ENCODE data around the gene ZNF205. TPM values are rescaled to one million over a fixed set of nuclear protein-coding genes. Genes with fewer than 3 reads are reported as not detected.

ZNF205 gene
- total and polyA plus RNA-seq, 9 of the 15 experiments (the other 6 are each of a cell fraction or from before 2014, with no cell fraction given): 2.4 to 11.8 (median 5.1) TPM; not detected in 2

- 0 out of 2 replicates have a peak, but pooled peaks have one; percentile 33 for TF ChIP-seq ZNF740 (CRISPR knock-in tag; IDR thresholded peaks at IDR 0.05)
- no peak for TF ChIP-seq ZNF740 (tag; IDR thresholded peaks at IDR 0.05)
- TF ChIP-seq ZSCAN29 (IDR thresholded peaks at IDR 0.05): no peak
- peak; percentile 68; the same call in 1 of the 2 replicates for TF ChIP-seq OTX1 (CRISPR knock-in tag; IDR thresholded peaks at IDR 0.05)
- TF ChIP-seq STAG1 (CRISPR knock-in tag; IDR thresholded peaks at IDR 0.05; ENCODE audit: borderline replicate concordance): no peak
- peak in 1 of 2 experiments; percentile 83; a peak in 1 of 4 replicates for TF ChIP-seq BCLAF1 (IDR thresholded peaks at IDR 0.05; ENCODE audit: borderline replicate concordance in 1 of 2, control insufficient read depth in 1 of 2, low read depth in 2 of 2, low read length in 1 of 2)
- no peak for TF ChIP-seq ZNF134 (CRISPR knock-in tag; conservative IDR thresholded peaks at IDR 0.05)
- TF ChIP-seq HDAC8 (tag; IDR thresholded peaks at IDR 0.05): no peak
- peak; percentile 99 for TF ChIP-seq GABPB1 (CRISPR knock-in tag; IDR thresholded peaks at IDR 0.05)
- TF ChIP-seq POLR2B (IDR thresholded peaks at IDR 0.05; ENCODE audit: low read depth, partially characterized antibody): peak; percentile 69
- no peak for TF ChIP-seq ATF2 (CRISPR knock-in tag; IDR thresholded peaks at IDR 0.05)
- peak; percentile 75 for TF ChIP-seq SP1 (CRISPR knock-in tag; IDR thresholded peaks at IDR 0.05)
- TF ChIP-seq ZFP36 (IDR thresholded peaks at IDR 0.05; ENCODE audit: low read depth, low read length, partially characterized antibody): no peak
- TF ChIP-seq ELK1 (CRISPR knock-in tag; IDR thresholded peaks at IDR 0.05): no peak
- TF ChIP-seq DNMT1 (IDR thresholded peaks at IDR 0.05): no peak
- TF ChIP-seq PTRF (tag; IDR thresholded peaks at IDR 0.05): no peak
- TF ChIP-seq SIN3A (IDR thresholded peaks at IDR 0.05; ENCODE audit: borderline replicate concordance in 2 of 2, control insufficient read depth in 1 of 2, low read depth in 2 of 2, low read length in 2 of 2): peak; percentile 56 to 98; a peak in 2 of 4 replicates
- TF ChIP-seq BRD4 (IDR thresholded peaks at IDR 0.05): no peak
- TF ChIP-seq ZNF511 (CRISPR knock-in tag; IDR thresholded peaks at IDR 0.05): peak; percentile 63; the same call in 1 of the 2 replicates
- peak; percentile 91 for TF ChIP-seq TAF1 (IDR thresholded peaks at IDR 0.05; ENCODE audit: control insufficient read depth, extremely low read depth, insufficient read depth, low read length, severe bottlenecking)
These were observed 6.0 kb upstream of the ZNF205 start (continued) for GRCh38 chr16:3106205-3106928.
